ENCODE results near the gene HSD17B14. TPM values are rescaled to one million over a fixed set of nuclear protein-coding genes. Genes with fewer than 3 reads are reported as not detected.

The HSD17B14 gene
- total RNA-seq, 3 donors from 2014 or later (not counting 1 experiment from before 2014, with no cell fraction given), result 0.75 TPM; not detected in 2

- ATAC-seq, result no peak
Observed at GRCh38 chr19:48814895-48815294, 21.4 kb downstream of the HSD17B14 start.

GRCh38 chr19:48813123-48813913 is 23.0 kb downstream of the HSD17B14 start:
- no peak for ATAC-seq
- Mint-ChIP-seq H3K4me1 (peaks cover 12 to 26% of the 10 kb centered on the region in 2 donors), H3K36me3 (no peaks in the 10 kb centered on the region), H3K27ac (peak overlapping the region in 1 of 2 donors; percentile 75), H3K4me3 (peak overlapping the region; percentile 84), H3K9me3 (no peaks in the 10 kb centered on the region), H3K27me3 (ENCODE audit: low read depth in 2 of 2) (no peaks in the 10 kb centered on the region)
- Histone ChIP-seq H3K4me1 (ENCODE audit: control insufficient read depth, insufficient read depth, low read length) (peaks cover 27% of the 10 kb centered on the region), H3K4me3 (ENCODE audit: low read length) (no peak overlapping the region), H3K27me3 (ENCODE audit: control insufficient read depth, insufficient read depth, low read length) (no peaks in the 10 kb centered on the region), H3K27ac (ENCODE audit: low read length) (no peak overlapping the region), H3K36me3 (ENCODE audit: control insufficient read depth, insufficient read depth, low read length) (no peaks in the 10 kb centered on the region), H3K9me3 (ENCODE audit: control insufficient read depth, insufficient read depth, low read length) (no peaks in the 10 kb centered on the region)
- DNase-seq, result no peak
- 96% methylated on average over 17 of the region's 21 CpGs for WGBS (ENCODE audit: insufficient coverage)
- intact Hi-C loops (cut with micrococcal nuclease), result no loop called here
- no peak for TF ChIP-seq CTCF (IDR thresholded peaks at IDR 0.05)

More at GRCh38 chr19:48814895-48815294, 21.4 kb downstream of the HSD17B14 start:
- Mint-ChIP-seq H3K4me3 (no peak overlapping the region), H3K27ac (no peak overlapping the region), H3K9me3 (no peaks in the 10 kb centered on the region), H3K36me3 (no peaks in the 10 kb centered on the region), H3K4me1 (peaks cover 7 to 18% of the 10 kb centered on the region in 2 donors), H3K27me3 (ENCODE audit: low read depth in 2 of 2) (no peaks in the 10 kb centered on the region)
- Histone ChIP-seq H3K4me3 (ENCODE audit: low read length) (no peak overlapping the region), H3K9me3 (ENCODE audit: control insufficient read depth, insufficient read depth, low read length) (no peaks in the 10 kb centered on the region), H3K27me3 (ENCODE audit: control insufficient read depth, insufficient read depth, low read length) (no peaks in the 10 kb centered on the region), H3K27ac (ENCODE audit: low read length) (no peak overlapping the region), H3K4me1 (ENCODE audit: control insufficient read depth, insufficient read depth, low read length) (peaks cover 24% of the 10 kb centered on the region), H3K36me3 (ENCODE audit: control insufficient read depth, insufficient read depth, low read length) (no peaks in the 10 kb centered on the region)
- intact Hi-C loops (cut with micrococcal nuclease), result no loop called here
- no peak for TF ChIP-seq CTCF (IDR thresholded peaks at IDR 0.05)
- 94% methylated on average over 6 of the region's 6 CpGs for WGBS (ENCODE audit: insufficient coverage)
- DNase-seq, result no peak

- H3K9me3 ChIP-seq (ENCODE audit: control insufficient read depth, insufficient read depth, low read length), result no peaks in the 10 kb centered on the region
- H3K27ac ChIP-seq (ENCODE audit: low read length), result no peak overlapping the region
- DNase-seq, result peak in 1 of 2 donors; percentile 68
- peaks cover 17 to 26% of the 10 kb centered on the region in 2 donors for H3K4me1 Mint-ChIP-seq
- H3K27me3 ChIP-seq (ENCODE audit: control insufficient read depth, insufficient read depth, low read length), result no peaks in the 10 kb centered on the region
- no peaks in the 10 kb centered on the region for H3K9me3 Mint-ChIP-seq
- peak overlapping the region in 1 of 2 donors; percentile 75 for H3K27ac Mint-ChIP-seq
- no peaks in the 10 kb centered on the region for H3K36me3 ChIP-seq (ENCODE audit: control insufficient read depth, insufficient read depth, low read length)
- peak; percentile 23 to 54 (median 48) for ATAC-seq
- H3K4me3 ChIP-seq (ENCODE audit: low read length), result no peak overlapping the region
- no peak for TF ChIP-seq CTCF (IDR thresholded peaks at IDR 0.05)
- H3K27me3 Mint-ChIP-seq (ENCODE audit: low read depth in 2 of 2), result no peaks in the 10 kb centered on the region
- no peaks in the 10 kb centered on the region for H3K36me3 Mint-ChIP-seq
- 19% methylated on average over 39 of the region's 39 CpGs for WGBS (ENCODE audit: insufficient coverage)
- H3K4me1 ChIP-seq (ENCODE audit: control insufficient read depth, insufficient read depth, low read length), result peaks cover 27% of the 10 kb centered on the region
- intact Hi-C loops (cut with micrococcal nuclease), result no loop called here
- peak overlapping the region; percentile 84 for H3K4me3 Mint-ChIP-seq
Observed at GRCh38 chr19:48812094-48812929, 24.0 kb downstream of the HSD17B14 start.

Measured in natural killer cell (primary cell).